GM12875 (cell line): ENCODE measurements around the gene KRT7.

ENCODE experiments used
- H3K4me3 ChIP-seq: one replicate; pipeline ENCODE4 v1.5.1; 2011; ENCODE audit warnings: low read depth, low read length, control low read depth
- TF ChIP-seq, protein P1 (sequence below): IDR thresholded peaks from 2 replicates; pipeline ENCODE4 v1.5.1; 2011; ENCODE audit warnings: low read depth, mild to moderate bottlenecking, control low read depth, inconsistent platforms, low read length, moderate library complexity, borderline replicate concordance; ENCODE audit not compliant: insufficient read depth

KRT7 gene

DNA sequence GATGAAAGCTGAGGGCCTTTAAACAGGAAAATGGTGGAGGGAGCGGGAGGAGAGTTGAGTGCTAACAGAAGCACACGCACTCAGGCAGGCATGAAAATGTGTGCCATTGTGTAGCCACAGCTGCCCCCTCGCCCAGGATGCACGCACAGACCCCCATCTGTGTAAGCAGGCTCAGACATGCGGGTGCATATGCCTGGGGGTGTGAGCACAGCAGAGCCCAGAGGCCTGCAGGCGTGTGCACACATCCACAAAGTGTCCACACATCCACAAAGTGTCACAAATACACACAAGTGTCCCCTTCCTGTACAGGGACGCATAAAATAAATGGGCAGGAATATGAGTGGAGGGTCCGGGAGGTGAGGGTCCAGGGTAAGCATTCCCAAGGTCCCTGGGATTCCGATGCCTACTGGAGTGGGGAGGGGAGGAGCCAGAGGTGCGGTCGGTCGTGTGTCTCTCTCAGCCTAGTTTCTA, 805 bp upstream of the KRT7 start:
- TF ChIP-seq, protein P1, sequence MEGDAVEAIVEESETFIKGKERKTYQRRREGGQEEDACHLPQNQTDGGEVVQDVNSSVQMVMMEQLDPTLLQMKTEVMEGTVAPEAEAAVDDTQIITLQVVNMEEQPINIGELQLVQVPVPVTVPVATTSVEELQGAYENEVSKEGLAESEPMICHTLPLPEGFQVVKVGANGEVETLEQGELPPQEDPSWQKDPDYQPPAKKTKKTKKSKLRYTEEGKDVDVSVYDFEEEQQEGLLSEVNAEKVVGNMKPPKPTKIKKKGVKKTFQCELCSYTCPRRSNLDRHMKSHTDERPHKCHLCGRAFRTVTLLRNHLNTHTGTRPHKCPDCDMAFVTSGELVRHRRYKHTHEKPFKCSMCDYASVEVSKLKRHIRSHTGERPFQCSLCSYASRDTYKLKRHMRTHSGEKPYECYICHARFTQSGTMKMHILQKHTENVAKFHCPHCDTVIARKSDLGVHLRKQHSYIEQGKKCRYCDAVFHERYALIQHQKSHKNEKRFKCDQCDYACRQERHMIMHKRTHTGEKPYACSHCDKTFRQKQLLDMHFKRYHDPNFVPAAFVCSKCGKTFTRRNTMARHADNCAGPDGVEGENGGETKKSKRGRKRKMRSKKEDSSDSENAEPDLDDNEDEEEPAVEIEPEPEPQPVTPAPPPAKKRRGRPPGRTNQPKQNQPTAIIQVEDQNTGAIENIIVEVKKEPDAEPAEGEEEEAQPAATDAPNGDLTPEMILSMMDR: no peak
- H3K4me3 ChIP-seq: no peak overlapping the region

DNA sequence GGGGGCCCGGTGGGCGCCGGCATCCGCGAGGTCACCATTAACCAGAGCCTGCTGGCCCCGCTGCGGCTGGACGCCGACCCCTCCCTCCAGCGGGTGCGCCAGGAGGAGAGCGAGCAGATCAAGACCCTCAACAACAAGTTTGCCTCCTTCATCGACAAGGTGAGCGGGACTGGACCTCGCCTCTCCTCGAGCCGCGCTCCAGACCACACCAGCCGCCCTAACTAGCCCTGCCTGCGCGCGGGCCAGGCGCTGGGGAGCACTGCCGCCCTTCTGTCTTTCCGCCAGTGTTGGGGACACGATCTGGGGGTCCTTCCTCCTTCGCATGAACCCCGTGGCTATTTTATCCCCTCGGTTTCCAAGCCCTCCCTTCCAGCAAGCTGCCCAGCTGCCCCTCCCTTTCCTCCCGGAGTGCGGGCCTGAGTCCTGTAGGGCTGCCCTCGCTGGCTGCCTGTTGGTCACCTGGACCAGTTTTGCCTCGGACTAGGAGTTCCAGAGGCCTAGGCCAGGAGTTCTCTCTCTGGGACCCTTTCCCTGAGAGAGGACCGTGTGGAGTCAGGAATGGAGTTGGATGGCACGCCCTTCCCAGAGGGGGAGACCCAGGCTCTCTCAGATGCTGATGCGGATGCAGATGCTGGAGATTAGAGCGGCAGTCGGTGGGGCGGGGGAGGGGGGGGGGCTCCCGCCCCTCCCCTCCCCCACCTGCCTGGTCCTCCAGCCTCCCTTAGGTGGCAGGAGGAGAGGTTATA, 592 bp downstream of the KRT7 start:
- TF ChIP-seq, protein P1: no peak
- H3K4me3 ChIP-seq: no peak overlapping the region

DNA sequence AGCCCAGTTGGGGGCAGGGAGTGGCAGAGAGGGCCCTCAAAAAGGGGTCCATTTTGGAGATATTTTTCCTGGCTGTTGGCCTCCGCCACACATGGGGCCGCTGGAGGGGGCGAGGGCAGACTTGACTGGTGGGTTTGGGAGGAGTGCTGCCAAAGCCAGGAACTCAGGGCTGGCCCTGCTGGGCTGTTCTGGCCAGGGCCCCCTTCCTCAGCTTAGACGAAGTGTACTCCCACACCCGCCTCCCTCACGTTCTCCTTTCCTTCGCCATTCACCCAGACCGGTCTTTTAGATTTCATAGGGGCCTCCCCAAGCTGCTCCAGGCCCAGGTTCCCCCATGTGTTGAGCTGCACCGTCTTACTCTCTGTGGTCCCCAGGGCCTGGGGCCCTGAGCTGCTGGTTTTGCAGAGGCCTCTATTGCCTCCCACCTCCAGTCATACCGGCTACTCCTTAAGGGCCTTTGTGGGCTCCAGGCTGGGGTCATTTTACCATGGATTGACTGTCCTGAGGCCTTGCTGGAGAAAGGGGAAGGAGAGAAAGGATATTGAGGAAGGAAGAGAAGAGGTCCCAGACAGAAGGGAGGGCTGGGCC, 1.3 kb downstream of the KRT7 start:
- TF ChIP-seq, protein P1: no peak
- no peak overlapping the region for H3K4me3 ChIP-seq

DNA sequence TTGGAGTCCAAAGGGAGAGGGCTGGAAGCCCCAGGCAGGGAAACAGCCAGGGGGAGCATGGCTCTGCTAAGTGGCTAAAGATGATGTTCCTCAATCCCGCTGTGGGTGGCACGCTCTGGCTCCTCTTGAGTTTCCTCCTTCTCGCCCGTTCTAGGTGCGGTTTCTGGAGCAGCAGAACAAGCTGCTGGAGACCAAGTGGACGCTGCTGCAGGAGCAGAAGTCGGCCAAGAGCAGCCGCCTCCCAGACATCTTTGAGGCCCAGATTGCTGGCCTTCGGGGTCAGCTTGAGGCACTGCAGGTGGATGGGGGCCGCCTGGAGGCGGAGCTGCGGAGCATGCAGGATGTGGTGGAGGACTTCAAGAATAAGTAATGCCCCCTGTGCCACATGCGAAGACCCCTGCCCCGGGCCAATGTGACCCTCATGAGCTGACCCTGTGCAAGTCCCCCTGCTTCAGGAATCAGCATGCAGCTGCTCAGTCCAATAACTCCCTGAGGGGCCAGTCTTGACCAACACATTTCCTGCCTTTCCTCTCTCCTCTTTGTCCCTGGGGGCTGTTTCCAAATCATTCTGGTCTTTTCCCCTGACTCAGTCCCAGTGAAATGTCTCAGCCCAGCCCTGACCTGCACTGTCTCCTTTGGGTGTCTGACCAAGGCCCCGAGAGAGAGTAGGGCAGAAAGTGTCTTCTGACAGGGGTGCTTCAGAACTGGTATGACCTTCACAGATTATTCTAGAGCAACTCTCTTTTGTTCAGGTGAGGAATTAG, 2.1 kb downstream of the KRT7 start:
- H3K4me3 ChIP-seq: no peak overlapping the region
- TF ChIP-seq, protein P1: no peak

DNA sequence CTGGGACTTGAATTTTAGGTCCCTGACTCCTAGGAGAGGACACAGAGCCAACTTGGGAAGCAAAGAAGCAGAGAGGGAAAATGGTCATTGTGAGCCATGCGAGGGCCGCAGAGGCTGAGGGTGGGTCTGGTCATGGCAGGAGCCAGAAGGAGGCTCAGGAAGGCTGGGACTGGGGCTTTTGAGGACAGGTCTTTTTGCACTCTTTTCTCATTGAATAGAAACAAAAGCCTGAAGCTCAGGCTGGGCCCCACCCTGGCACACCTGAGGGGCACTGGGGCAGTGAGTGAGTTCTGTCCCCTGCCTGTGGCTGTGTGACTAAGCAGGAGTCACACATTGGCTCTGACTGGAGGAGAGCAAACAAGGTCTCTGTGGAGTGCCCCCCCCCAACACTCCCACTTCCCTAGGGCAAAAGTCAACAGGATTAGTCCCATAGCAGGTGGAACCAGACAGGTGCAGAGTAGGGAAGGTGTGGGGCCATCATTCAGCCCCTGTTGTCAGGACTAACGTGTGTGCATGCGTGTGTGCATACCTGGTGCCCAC, 2.8 kb downstream of the KRT7 start:
- TF ChIP-seq, protein P1: no peak
- no peak overlapping the region for H3K4me3 ChIP-seq

DNA sequence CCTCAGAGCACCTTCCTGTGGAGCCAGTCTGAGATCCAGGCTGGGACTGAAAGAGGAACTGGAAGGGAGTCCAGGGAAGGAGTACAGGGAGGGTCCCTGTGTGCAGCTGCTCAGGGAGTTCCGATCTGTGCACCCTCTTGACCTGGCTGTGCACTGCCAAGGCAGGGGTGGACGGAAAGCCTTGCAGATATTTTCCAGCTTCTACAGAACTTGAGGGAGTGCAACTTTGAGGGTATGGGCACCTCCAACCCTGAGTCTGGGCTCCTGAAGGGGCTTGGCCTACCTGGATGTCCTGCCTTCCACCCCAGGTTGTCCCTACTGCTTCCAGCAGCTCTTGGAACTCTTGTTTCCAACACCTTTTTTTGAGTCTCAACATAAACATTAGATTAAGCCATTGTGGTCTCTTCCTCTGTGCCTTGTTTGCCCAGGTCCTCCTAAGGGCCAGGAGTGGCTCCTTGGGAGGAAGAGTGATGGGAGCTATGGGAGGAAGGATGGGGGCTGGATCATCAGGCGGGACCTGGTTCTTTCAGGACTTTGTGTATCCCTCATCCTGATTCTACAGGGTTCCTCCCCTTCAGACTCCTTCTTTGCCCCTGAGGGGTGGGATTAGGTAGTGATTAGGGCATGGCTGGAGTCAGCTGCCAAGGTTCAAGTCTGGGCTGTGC, 3.5 kb downstream of the KRT7 start:
- H3K4me3 ChIP-seq: no peak overlapping the region
- TF ChIP-seq, protein P1: no peak
